GM10266 (cell line): Measurements from ENCODE around the gene AGBL1.

Source experiments
- DNase-seq: peaks from one replicate; pipeline ENCODE4 v3.0.0; 2012; ENCODE audit errors: extremely low spot score
- CTCF ChIP-seq: IDR thresholded peaks from 2 replicates; pipeline ENCODE4 v1.5.1; 2012; ENCODE audit warnings: mild to moderate bottlenecking, low read depth; ENCODE audit not compliant: control insufficient read depth, insufficient read depth; ENCODE audit errors: missing control alignments

The AGBL1 gene

GRCh38 chr15:86650094-86650493, 570.4 kb downstream of the AGBL1 start:
- no peak for DNase-seq
- no peak for TF ChIP-seq CTCF

GRCh38 chr15:86653344-86654197, 573.9 kb downstream of the AGBL1 start:
- TF ChIP-seq CTCF = no peak

GRCh38 chr15:86654501-86654900, 574.8 kb downstream of the AGBL1 start:
- TF ChIP-seq CTCF = no peak
- no peak for DNase-seq

More at GRCh38 chr15:86653344-86654197, 573.9 kb downstream of the AGBL1 start:
- DNase-seq = no peak

- TF ChIP-seq CTCF = no peak
- no peak for DNase-seq
Measured at GRCh38 chr15:86657305-86657704, 577.6 kb downstream of the AGBL1 start.

GRCh38 chr15:86659724-86660411, 580.2 kb downstream of the AGBL1 start:
- no peak for DNase-seq
- TF ChIP-seq CTCF = no peak

- TF ChIP-seq CTCF = no peak
- no peak for DNase-seq
Measured at GRCh38 chr15:86661580-86661979, 581.9 kb downstream of the AGBL1 start.

- DNase-seq = no peak
- TF ChIP-seq CTCF = no peak
Measured at GRCh38 chr15:86663304-86663703, 583.6 kb downstream of the AGBL1 start.
